Endothelial cell (in vitro differentiated cells): Measurements from ENCODE around the gene NTF3. TPM values are rescaled to one million over a fixed set of nuclear protein-coding genes. Genes with fewer than 3 reads are reported as not detected.

Experiments used
- DNase-seq: peaks from one replicate; pipeline ENCODE4 v3.0.0; 2021; ENCODE audit warnings: low spot score
- H3K27ac Mint-ChIP-seq: one replicate; pipeline ENCODE4 v1.8.0; 2021; ENCODE audit warnings: mixed read lengths, inconsistent platforms; ENCODE audit not compliant: unreplicated experiment
- H3K27me3 Mint-ChIP-seq: one replicate; pipeline ENCODE4 v1.8.0; 2021; ENCODE audit warnings: mild to moderate bottlenecking, moderate library complexity, mixed read lengths, inconsistent platforms; ENCODE audit not compliant: unreplicated experiment
- H3K36me3 Mint-ChIP-seq: one replicate; pipeline ENCODE4 v1.8.0; 2021; ENCODE audit warnings: mild to moderate bottlenecking, low read depth, mixed read lengths, inconsistent platforms; ENCODE audit not compliant: unreplicated experiment
- H3K4me1 Mint-ChIP-seq: one replicate; pipeline ENCODE4 v1.8.0; 2021; ENCODE audit warnings: mild to moderate bottlenecking, mixed read lengths, inconsistent platforms; ENCODE audit not compliant: unreplicated experiment
- H3K4me3 Mint-ChIP-seq: one replicate; pipeline ENCODE4 v1.8.0; 2021; ENCODE audit warnings: mild to moderate bottlenecking, mixed read lengths, inconsistent platforms; ENCODE audit not compliant: unreplicated experiment
- H3K9me3 Mint-ChIP-seq: one replicate; pipeline ENCODE4 v1.8.0; 2021; ENCODE audit warnings: mixed read lengths, inconsistent platforms; ENCODE audit not compliant: unreplicated experiment
- total RNA-seq: library from RNA; stranded (reverse); fragmentation: NEBNext Ultra II Directional; extraction: Animal tissue kit (Norgen Biotek cat#: 25700); gene quantifications from one replicate; pipeline ENCODE4 v1.2.1, GENCODE V29; 2021; ENCODE audit not compliant: unreplicated experiment
- TF ChIP-seq, protein P1 (sequence below): fragments of 200-600 bp; sonication (generic); IDR thresholded peaks from one replicate; pipeline ENCODE4 v1.5.0; 2021; ENCODE audit warnings: antibody characterized with exemption; ENCODE audit not compliant: unreplicated experiment

The NTF3 gene
- total RNA-seq, 1 donor from 2014 or later = not detected

DNA sequence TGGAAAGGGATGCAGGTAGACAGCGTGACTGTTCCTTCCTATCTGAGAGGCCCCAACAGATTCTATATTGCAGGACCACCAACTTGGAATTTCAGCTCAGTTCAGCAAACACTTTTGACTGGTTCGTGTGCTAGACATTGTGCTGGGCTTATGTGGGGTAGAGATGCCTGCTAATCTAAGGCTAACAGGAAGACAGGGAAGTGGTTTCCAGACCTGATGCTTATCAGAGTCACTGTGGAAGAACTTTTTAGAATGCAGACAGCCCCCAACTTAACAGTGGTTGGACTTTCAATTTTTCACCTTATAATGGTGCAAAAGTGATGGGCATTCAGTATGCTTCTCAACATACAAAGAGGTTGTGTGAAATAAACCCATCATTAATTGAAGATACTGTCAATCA is 32.2 kb downstream of the NTF3 start:
- peaks cover 5% of the 10 kb centered on the region for H3K4me1 Mint-ChIP-seq
- H3K36me3 Mint-ChIP-seq = no peaks in the 10 kb centered on the region
- no peak overlapping the region for H3K27ac Mint-ChIP-seq
- DNase-seq = no peak
- no peaks in the 10 kb centered on the region for H3K9me3 Mint-ChIP-seq
- peaks cover 1% of the 10 kb centered on the region for H3K27me3 Mint-ChIP-seq
- no peak overlapping the region for H3K4me3 Mint-ChIP-seq
- TF ChIP-seq, protein P1, sequence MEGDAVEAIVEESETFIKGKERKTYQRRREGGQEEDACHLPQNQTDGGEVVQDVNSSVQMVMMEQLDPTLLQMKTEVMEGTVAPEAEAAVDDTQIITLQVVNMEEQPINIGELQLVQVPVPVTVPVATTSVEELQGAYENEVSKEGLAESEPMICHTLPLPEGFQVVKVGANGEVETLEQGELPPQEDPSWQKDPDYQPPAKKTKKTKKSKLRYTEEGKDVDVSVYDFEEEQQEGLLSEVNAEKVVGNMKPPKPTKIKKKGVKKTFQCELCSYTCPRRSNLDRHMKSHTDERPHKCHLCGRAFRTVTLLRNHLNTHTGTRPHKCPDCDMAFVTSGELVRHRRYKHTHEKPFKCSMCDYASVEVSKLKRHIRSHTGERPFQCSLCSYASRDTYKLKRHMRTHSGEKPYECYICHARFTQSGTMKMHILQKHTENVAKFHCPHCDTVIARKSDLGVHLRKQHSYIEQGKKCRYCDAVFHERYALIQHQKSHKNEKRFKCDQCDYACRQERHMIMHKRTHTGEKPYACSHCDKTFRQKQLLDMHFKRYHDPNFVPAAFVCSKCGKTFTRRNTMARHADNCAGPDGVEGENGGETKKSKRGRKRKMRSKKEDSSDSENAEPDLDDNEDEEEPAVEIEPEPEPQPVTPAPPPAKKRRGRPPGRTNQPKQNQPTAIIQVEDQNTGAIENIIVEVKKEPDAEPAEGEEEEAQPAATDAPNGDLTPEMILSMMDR = no peak

DNA sequence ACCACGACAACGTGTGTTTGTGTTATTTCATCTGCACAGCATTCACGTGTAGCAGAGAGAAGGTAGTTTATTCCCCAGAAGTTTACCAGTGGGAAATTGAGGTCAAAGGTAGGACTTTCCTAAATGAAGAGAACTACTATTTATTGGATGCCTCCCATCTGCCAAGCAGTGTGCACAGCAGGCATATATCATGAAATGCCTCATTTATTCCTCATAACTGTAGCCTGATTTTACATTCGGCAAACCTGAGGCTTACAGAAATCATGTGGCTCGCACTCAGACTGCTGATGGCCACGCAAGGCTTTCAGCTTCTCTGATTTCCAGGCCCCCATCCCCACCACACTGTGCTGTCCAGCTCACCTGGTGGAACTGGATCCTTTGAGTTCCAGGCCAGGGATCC is 33.5 kb downstream of the NTF3 start:
- H3K27ac Mint-ChIP-seq = no peak overlapping the region
- H3K9me3 Mint-ChIP-seq = no peaks in the 10 kb centered on the region
- DNase-seq = no peak
- H3K36me3 Mint-ChIP-seq = no peaks in the 10 kb centered on the region
- H3K4me3 Mint-ChIP-seq = no peak overlapping the region
- TF ChIP-seq, protein P1 = no peak
- no peaks in the 10 kb centered on the region for H3K27me3 Mint-ChIP-seq
- H3K4me1 Mint-ChIP-seq = peaks cover 10% of the 10 kb centered on the region

DNA sequence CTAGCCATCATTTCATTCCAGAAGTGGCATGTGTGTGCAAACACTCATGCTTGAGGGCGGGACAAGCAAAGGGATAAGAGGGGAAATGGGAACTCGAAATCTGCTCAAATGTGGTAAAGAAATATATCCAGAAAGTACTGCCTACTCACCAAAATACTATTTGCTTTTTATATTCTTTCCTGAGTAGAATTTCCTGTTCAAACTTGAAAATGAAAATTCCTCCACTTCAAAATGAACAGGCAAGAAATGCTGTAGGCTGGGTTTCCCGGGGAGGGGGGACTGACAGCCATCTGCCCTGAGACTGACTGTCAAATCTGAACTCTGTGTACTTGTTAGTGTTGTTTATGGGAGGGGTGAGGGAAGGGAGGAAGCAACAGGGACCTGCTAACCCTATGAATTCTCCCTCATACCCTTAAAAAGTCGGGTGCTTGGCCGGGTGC is 34.6 kb downstream of the NTF3 start:
- no peak for DNase-seq
- Mint-ChIP-seq H3K27me3 (peaks cover 2% of the 10 kb centered on the region), H3K36me3 (no peaks in the 10 kb centered on the region), H3K4me3 (no peak overlapping the region), H3K9me3 (no peaks in the 10 kb centered on the region), H3K4me1 (peaks cover 13% of the 10 kb centered on the region), H3K27ac (no peak overlapping the region)
- TF ChIP-seq, protein P1 = no peak

DNA sequence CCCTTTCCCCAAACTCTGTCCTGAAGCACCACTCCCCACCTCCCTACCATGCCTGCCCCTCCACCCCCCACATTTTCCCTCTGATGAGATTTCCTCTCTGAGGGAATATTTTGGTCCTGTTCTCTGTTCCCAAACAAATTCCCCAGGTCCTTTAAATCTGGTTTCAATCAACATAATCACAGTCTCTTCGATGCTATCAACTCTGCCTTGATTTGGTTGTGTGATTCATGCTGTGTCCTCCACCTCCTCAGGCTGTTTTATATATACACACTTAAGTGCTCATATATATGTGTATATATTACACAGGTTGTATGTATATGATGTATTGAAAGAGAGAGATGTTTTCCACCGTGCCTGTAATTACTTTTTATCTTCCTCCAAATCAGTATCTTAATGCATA is 36.0 kb downstream of the NTF3 start:
- Mint-ChIP-seq H3K36me3 (no peaks in the 10 kb centered on the region), H3K4me1 (peaks cover 13% of the 10 kb centered on the region), H3K9me3 (no peaks in the 10 kb centered on the region), H3K27ac (no peak overlapping the region), H3K27me3 (peaks cover 2% of the 10 kb centered on the region), H3K4me3 (no peak overlapping the region)
- TF ChIP-seq, protein P1 = no peak
- no peak for DNase-seq

DNA sequence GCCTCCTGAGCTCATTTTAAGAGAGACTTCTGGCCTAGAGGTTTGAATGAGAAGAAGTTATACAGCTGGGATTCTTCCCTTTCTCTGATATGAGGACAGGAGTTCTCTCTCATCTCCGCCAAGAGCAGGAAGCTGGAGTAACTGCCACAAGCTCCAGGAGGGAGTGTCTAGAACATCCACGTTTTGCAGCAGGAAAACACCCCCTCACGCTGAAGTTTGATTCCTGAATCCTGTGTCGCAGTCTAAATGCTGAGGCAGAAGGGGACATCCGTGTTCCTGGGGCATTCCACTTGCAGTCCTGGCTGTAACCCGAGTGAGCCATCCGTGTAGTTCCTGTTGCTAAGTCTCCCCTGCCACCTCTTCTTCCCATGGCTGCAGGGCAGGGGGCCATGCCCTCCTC is 38.3 kb downstream of the NTF3 start:
- no peaks in the 10 kb centered on the region for H3K9me3 Mint-ChIP-seq
- H3K4me1 Mint-ChIP-seq = peaks cover 10% of the 10 kb centered on the region
- TF ChIP-seq, protein P1 = no peak
- no peak for DNase-seq
- no peak overlapping the region for H3K27ac Mint-ChIP-seq
- no peak overlapping the region for H3K4me3 Mint-ChIP-seq
- H3K27me3 Mint-ChIP-seq = peaks cover 2% of the 10 kb centered on the region
- H3K36me3 Mint-ChIP-seq = peaks cover 4% of the 10 kb centered on the region
